Fibroblast of skin of scalp (primary cell): ENCODE data around the gene TMEM106C.
A peak's percentile ranks its signal among the peaks of the same experiment; 100 is the strongest.

Experiments used
- DNase-seq: peaks from one replicate; pipeline ENCODE4 v3.0.0-alpha.2; 2013

TMEM106C gene

DNA sequence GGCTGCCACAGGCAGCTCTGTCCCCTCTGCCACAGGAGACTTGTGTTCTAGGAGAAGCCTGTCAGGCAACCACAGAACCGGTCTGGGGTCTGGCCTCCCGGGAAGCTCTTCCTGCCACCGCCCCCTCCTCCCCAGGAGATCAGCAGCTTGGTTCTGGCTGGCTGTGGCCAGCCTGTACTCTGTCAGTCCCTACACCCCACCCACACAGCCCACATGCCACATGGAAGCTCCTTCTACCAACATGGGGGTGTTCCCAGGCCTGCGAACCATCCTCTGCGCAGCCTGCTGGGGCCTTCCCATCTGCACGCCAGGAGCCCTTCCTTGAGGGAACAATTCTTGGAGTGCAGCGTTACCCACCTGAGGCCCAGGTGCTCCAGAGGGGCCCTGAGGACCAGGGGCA is 16.8 kb downstream of the TMEM106C start:
- no peak for DNase-seq

DNA sequence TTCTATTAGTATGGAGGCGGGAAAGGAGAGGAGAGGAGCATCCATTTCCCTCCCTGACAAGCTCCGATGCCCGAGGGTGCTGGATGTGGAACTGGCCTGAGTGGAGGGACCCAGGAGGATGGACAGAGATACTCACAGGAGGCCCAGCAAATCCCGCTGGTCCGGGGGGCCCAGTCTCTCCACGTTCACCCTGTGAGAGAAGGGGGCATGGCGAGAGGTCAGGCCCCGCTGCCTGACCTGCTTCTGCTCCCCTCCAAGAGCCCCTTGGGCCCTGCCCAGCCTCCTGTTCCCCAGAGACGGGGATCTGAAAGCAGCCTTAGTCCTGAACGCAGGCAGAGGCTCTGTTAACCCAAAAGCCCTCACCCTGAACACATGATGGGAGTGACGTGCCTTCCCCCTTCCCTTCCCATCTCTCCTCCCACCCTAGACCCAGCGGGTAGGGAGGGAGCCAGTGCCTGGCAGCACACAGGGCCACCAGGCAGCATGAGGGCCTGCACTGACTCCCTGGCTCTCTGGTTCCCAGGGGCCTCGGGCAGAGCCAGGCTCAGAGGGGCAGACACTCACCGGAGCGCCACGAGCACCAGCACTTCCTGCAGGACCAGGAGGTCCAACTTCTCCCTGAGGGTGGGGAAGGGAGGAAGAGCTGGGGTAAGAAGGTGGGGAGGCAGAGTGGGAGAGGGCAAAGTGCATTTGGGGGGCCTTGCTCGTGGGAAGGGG is 17.5 kb downstream of the TMEM106C start:
- no peak for DNase-seq

DNA sequence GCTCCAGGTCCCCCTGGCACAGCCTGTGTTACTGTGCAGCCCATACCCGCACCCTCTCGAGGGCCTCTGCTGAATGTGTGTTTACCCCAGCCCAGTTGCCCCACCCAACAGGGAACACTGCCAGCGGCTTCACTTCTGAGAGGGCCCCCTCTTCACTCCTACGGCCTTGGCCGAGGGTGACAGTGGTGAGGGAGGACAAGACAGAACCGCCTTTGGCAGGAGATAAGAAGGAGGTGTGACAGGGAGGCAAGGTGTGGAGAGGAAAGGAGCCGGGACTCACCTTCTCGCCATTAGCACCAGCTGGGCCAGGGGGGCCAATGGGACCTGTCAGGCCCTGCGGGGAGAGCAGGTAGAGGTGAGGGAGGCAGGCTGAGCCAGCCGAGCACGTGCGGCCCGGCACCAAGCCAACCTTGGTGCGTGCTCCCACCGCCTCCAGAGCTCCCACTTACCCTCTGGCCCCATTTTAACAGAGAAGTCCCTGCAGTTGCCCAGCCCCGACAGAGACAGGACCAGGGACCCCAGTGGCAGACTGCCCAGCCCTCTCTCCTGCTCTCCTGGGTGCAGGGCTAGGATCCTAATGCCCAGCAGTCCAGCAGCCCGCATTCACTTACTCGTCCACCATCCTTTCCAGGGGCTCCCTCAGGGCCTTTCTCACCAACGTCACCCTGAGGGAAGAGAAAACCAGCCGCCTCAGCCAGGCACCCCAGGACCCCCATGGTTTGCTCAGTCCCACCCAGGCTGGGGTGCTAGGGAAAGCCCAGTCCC is 18.3 kb downstream of the TMEM106C start:
- DNase-seq, result no peak

DNA sequence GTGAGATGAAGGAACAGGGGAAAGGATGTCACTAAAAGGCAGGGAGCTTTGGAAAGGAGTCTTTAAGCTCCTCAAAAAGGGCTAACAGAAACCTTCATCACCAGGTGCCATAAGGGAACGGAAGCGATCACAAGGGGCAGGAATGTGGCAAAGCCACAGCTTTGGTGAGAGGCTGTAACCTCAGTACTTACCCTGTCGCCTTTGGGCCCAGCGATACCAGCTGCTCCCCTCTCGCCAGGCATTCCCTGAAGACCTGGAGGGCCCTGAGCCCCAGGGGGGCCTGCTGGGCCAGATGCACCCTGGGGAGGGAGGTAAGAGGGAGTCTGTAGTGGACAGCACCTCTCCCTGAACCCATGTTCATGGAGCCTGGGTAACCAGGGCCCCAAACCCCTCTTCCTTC is 18.9 kb downstream of the TMEM106C start:
- DNase-seq, result no peak

DNA sequence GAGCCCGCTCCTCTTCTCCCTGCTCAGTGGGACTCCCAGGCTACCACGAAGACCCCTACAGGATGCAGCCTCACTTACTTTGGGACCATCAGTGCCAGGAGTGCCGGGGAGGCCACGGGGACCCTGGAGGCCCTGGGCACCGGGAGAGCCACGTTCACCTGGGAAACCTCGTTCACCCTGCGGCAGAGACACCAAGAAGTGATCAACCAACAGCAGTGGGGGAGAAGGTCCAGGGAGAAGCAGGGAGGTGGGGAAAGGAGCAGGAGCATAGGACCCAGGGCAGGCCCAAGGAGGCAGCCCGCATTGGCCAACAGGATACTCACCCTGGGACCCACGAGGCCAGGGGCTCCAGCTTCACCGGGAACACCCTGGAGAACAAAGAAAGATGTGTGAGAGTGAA is 19.4 kb downstream of the TMEM106C start:
- DNase-seq, result no peak

DNA sequence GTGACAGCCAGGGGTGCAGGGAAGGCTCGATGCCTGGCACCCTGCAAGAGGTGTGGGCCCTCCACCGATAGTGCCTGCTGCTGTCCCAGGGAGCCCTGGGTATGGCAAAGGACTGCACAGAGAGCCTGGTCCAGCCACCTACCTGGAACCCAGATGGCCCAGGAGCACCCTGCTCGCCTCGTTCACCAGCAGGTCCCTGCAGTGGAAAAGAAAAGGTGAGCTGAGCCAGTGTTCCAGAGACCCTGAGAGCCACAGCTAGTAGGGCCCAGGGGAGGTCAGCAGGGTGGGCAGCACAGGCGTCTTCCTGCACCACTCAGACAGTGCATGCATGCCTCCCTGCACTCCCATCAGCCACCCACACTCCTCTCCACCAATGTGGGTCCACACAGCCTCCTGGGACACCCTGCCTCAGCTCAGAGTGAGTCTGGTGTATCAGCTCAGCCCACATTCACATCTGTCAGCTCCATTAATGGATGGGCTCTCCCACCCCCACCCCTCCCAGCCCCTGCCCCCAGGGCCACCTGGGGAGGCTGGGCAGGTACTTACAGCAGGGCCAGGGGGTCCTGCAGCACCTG is 20.2 kb downstream of the TMEM106C start:
- no peak for DNase-seq

DNA sequence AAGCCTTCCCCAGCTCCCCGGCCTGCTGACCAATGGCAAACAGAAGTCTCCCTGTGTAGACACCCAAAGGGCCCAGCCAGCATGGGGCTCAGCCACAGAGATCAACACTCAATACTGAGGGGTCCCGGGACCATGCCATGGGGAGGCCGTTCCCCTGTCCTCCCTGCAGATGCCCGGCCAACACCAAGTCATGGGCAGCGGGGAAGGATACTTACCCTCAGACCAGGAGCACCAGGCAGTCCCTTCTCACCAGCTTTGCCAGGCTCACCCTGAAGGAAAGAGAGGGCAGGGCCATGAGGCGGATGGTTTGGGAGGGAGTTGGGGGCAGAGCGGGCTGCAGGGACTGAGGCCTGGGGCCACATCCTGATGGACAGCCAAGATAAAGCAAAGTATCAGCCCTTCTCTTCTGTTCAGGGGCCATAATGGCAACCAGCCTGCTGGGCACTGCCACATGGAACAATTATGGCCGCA is 21.0 kb downstream of the TMEM106C start:
- DNase-seq, result no peak

DNA sequence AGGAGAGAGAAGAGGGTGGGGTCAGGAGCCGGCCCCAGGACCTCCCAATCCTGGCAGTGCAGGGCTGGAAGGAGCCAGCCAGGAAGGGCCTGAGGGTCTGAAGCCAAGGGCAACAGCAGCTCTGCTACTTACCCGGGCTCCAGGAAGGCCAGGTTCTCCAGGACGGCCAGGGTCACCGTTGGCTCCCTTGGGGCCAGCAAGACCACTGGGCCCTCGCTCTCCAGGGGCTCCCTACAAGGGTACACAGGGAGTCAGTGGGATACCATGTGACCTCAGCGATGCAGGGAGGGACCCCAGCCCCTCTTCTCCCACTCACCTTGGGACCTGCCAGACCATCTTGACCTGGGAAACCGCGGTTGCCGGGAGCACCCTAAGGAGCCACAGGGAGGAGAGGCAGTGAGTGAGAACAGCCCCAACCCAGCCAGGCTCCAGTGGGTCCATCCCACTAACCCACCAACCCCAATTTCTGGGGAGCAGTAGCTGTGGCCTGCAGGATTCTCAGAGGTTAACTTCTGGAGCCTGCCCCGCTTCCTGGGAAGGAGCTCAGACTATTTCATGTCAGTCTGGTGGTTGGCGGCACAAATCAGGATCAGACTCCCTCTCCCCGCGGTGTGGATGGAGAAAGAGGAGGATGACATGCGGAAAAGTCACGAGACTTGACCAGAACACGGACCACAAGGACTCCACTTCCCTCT is 22.3 kb downstream of the TMEM106C start:
- DNase-seq, result no peak

DNA sequence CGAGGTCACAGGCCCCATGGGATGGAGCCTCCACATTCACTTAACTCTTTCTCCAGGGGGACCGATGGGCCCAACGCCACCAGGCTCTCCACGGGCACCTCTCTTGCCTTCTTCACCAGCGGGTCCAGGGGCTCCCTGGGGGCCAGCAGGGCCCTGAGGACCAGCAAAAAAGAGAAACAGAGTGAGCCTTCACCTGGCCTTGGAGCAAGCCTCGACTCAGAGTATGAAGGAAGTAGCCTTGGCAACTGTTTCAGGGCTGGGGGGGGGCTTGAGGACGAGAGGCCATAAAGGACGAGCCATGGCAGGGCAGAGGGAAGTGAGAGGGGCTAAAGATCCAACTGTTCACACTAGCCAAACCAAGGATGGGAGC is 22.9 kb downstream of the TMEM106C start:
- no peak for DNase-seq

DNA sequence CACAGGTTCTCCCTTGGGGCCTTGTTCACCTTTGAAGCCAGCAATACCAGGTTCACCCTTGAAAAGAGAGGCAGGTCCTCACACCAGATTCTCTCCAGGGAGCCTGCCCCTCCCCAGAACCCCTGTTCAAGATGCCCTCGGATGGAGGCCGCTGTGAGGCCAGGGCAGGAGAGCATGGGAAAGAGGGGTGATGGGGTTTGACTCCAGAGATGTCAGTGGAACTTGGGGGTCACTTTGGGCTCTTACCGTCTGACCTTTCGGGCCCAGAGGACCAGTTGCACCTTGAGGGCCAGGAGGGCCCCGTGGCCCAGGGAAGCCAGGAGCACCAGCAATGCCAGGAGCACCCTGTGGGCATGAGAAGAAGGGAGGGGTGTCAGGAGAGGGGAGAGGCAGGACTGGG is 23.4 kb downstream of the TMEM106C start:
- no peak for DNase-seq

DNA sequence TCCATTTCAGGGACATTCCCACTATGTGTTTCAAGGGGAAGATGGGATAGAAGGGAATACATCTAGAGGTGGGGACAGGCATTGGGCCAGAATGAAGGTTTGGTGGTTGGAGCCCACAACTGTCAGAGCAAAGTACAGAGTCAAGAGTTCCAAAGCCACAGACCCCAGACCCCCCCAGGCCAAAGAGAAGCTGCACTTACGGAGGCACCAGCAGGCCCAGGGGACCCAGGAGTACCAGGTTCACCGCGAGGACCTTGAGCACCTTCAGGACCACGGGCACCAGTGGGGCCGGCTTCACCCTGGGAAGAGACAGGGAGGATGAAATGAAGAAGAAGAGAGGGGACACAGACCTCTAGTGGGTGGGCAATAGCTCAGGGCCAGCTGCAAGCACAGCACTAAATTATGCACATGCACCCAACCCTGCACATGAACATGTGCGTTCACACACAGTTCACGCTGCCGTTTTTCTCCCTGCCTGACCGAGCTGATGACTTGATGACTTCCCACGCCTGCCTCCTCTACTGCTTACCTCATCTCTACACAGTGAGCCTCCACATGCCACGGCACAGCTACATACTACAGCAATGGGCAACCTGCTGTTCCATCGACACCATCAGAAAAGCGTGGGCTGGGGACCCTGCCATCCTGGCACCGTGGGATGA is 24.1 kb downstream of the TMEM106C start:
- DNase-seq, result no peak

DNA sequence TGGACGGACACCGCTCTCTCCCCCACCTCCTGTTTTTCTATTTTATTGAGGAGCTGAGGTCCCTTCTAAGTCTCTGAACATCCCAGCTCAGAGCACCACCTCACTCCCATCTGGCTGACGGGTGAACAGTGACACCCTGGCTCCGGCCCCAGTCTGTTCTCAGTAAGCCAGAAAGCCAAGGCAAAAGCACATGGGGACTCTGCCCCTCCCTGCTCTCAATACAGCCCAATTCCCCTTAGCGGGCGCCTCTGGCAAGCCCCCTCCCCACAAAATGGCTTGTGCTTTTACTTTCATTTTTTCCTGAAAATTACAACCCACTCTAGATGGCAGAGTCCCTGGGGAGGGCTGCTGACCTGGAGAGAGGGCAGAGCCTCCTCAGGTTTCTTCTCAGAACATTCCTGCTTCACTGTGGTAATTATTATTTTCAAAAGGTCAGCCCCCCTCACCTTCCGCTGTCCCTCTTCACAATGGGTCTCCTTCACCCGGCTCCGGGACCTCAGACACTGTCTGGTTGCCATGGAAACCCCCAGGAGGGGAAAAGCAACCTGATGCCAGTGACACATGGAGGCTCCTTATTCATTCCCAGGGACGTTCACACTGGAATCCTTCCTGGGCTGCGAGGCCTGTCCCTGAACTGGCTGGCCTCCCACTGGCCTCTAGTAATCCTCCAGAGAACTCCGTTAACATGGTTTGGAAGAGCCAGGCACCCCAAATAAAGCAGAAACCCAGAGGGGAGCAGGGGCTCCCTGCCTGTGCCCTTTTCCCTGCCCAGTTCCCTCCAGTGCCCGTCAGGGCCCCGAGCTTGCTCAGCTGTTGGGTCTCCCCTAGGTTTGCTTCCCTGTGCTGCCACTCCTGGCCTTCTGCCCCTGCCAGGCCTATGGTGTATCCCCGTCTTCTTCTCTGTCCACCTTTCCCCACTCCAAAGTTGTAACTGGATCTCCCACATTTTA is 25.0 kb downstream of the TMEM106C start:
- no peak for DNase-seq

DNA sequence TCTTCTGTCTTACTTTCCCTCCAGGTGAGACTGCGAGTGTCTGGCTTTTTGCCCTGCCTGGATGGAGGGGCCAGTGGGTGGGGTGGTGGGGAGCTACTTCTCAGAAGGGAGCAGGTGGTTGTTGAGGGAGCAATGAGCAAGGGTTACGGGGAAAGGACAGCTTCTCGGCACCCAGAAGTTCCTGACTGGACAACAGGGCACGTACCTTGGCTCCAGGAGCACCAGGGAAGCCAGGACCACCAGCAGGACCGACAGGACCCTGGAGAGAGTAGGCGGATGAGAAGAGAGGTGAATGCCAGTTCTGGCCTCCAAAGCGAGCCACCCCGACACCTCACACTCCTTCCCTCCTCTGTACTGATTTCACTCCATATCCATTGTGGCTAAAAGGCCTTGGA is 25.6 kb downstream of the TMEM106C start:
- DNase-seq, result no peak

DNA sequence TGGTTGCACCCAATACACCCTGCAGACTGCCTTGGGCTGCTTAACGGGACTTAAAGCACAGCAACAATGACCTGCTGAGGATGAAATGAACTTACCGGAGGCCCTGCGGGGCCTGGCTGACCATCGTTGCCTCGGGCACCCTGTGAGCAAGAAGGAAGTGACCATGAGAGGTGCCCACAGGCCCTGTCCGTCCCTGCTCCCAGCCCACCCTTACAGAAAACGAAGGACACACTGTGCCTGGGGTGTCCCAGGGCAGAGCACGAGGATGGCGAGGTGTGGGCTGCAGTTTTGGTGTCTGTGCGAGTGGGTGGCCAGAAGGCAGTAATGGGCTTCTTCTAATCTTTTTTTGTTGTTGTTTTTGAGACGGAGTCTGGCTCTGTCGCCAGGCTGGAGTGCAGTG is 26.3 kb downstream of the TMEM106C start:
- no peak for DNase-seq

DNA sequence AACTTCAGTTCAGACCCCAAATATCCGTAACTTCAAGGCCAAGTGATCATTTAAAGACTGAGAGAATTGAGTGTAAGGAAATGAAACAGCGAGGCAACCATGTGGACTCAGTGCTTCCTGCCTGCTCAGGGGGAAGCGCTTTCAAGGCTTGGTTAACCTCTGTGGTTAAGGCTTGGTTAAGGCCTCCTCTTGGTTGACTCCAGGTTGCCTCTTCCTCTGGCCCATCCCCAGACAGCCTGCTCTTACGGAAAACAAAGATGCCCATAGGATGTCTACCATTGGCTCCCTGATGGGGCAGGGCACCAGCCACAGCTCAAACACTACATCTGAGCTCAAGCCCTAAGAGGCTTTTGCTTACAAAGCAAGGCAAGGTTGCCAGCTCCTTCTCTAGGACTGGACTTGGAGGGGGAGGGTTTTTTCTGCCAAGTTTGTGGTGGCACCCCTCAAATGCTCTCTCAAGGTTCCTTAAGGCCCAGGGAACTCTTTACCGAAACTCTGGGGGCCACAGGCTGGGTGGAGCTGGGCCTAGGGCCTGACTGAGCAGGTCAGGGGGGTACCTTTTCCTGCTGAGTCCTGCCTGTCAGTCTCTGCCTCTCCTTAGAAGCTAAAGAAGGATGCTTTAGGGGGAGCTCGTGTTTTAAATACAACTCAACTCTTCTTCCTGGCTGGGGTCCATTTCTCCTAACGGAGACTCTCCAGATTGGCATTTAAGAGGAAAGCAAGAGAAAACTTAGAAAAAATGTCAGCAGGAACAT is 27.1 kb downstream of the TMEM106C start:
- peak; percentile 39 for DNase-seq

DNA sequence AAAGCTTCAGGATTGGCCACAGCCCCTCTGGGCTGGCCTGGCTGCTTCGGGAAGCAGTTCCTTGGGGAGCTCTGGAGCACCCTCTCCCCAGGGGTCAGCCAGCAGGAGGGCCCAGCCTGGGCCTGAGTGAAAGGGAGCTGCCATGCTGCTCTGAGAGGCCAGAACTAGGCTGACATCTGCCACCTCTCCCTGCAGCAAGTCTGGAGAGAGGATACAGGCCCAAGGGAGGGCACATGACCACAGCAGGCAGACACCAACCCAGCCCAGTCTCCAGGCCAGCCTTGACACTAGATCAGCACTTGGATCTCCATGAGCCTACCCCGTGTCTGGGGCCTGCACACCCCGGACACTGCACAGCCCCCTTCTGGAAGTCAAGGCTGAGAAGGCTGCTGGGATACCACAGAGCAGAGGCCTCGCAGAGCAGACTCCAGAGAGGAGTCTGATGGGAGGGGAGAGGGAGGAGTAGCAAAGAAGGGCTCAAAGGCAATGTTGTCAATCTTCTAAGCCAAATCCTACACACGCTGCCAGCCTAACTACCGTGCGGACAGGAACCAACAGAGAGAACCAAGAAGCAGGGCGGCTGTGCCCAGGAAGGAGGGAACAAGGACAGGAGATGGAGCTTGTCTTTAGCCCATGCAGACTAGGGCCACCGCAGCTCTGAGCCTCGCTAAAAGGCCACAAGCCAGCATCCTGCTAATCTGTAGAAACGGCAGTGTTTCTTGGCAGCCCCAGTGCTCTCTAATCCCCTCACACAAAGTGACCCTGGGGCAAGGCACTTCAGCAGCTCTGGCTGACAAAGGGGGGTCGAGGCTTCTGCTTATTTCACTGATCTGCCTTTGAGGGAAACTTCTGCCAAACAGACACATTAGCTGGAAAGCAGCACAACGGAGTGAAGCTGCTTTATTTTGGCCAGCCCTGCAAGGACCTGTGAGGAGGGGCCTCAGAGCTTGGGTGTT is 28.0 kb downstream of the TMEM106C start:
- DNase-seq, result no peak

DNA sequence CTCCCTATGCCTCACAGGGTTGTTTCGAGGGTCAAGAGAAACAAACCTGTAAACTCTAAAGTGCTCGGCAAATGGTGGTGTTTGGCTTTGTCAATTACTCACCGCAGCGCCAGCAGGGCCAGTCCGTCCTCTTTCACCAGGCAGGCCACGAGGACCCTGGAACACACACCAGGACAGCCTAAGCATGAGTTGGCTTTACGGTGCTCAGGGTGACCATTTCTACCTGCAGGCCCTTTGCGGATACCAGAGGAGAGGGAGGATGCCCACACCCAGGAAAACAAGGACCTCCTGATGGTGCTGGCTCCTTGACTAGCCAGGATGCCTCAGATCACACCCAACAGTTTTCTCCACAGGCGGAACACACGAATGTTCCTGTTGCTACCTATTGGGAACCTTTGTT is 29.4 kb downstream of the TMEM106C start:
- DNase-seq, result no peak

DNA sequence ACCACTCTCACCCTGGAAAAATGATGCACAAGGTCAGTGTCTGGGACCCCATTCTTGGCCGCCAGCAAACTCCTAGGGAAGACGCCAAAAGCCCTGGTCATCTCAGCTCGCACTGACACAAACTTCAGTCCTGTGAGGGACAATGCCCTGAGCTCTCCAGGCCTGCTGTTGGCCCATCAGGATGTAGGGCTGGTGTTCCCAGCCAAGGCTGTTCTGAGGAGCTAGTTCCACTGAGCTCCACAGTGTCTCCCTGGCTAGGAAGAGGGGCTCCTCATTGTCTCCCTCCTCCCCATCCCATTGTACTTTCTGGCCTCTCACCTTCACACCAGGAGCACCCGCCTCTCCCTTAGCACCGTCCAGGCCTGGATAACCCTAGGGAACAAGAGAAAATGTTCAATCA is 30.1 kb downstream of the TMEM106C start:
- no peak for DNase-seq

DNA sequence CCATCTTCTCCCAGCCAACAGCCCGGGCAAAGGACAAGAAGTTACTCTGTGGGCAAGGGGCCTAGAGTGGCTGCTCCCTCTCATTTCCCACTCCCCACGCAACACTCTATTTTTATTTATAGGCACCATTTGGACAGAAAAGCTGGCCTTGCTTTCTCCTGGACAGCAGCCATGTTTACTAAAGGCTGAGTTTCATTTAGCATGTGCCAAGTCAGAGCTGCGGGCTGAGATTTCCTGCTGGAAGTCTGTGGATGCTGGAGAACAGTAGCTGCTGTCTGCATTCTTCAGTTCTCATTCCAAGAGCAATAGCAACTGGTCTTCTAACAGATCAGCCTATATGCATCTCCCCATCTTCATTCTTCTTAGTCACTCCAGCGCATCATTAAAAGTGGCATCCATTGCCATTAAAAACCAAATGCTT is 32.6 kb downstream of the TMEM106C start:
- DNase-seq, result peak; percentile 45

DNA sequence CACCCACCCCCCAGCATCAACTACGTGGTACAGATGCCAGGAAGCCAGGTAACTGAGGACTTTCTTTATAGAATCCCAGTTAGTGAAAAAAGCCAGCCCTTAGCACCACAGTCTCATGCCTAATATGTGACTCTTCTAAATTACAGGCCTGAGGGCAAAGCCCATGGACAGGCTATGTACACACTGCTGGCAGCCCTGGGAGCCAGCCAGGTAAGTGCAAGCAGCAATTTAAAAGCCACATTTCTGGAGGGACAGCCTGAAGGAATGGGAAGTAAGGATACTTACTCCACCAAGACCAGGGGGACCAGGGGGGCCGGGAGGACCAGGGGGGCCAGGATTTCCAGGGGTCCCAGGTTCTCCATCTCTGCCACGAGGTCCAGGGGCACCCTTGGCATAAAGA is 33.9 kb downstream of the TMEM106C start:
- DNase-seq, result no peak
